RWPE2 (cell line): ENCODE results near the gene ASB2.

ENCODE experiments used
- ATAC-seq: fragments of 200-7000 bp; cut with Tn5 transposase; 3 replicates; pipeline ENCODE4 v1.9.1; 2021; ENCODE audit warnings: low read depth
- DNase-seq: peaks from one replicate; pipeline ENCODE4 v3.0.0-alpha.2; 2020; ENCODE audit warnings: low spot score
- H3K27ac ChIP-seq: fragments of 450-650 bp; 2 replicates; pipeline ENCODE4 v1.5.1; 2017; ENCODE audit warnings: mild to moderate bottlenecking; ENCODE audit not compliant: poor library complexity, severe bottlenecking
- H3K27me3 ChIP-seq: fragments of 250-450 bp; sonication (Bioruptor Pico); 2 replicates; pipeline ENCODE4 v1.5.1; 2021; ENCODE audit warnings: mild to moderate bottlenecking, moderate library complexity; ENCODE audit not compliant: insufficient read depth, poor library complexity, severe bottlenecking
- H3K36me3 ChIP-seq: fragments of 250-450 bp; sonication (Bioruptor Pico); 2 replicates; pipeline ENCODE4 v1.5.1; 2020; ENCODE audit warnings: low read depth, mild to moderate bottlenecking, moderate library complexity
- H3K4me1 ChIP-seq: fragments of 250-450 bp; sonication (Bioruptor Pico); 2 replicates; pipeline ENCODE4 v1.5.1; 2021; ENCODE audit warnings: mild to moderate bottlenecking, moderate library complexity; ENCODE audit not compliant: insufficient read depth, poor library complexity, severe bottlenecking
- H3K4me3 ChIP-seq: fragments of 250-450 bp; sonication (Bioruptor Pico); 2 replicates; pipeline ENCODE4 v1.5.1; 2021; ENCODE audit warnings: mild to moderate bottlenecking, moderate library complexity; ENCODE audit not compliant: severe bottlenecking
- H3K9me3 ChIP-seq: fragments of 250-450 bp; sonication (Bioruptor Pico); 2 replicates; pipeline ENCODE4 v1.5.1; 2021; ENCODE audit warnings: mild to moderate bottlenecking, moderate library complexity; ENCODE audit not compliant: severe bottlenecking
- TF ChIP-seq, protein P1 (sequence below): fragments of 450-650 bp; IDR thresholded peaks from one replicate; pipeline ENCODE4 v1.5.1; 2017; ENCODE audit warnings: mild to moderate bottlenecking, moderate library complexity; ENCODE audit not compliant: poor library complexity, severe bottlenecking

ASB2 gene, protein sequence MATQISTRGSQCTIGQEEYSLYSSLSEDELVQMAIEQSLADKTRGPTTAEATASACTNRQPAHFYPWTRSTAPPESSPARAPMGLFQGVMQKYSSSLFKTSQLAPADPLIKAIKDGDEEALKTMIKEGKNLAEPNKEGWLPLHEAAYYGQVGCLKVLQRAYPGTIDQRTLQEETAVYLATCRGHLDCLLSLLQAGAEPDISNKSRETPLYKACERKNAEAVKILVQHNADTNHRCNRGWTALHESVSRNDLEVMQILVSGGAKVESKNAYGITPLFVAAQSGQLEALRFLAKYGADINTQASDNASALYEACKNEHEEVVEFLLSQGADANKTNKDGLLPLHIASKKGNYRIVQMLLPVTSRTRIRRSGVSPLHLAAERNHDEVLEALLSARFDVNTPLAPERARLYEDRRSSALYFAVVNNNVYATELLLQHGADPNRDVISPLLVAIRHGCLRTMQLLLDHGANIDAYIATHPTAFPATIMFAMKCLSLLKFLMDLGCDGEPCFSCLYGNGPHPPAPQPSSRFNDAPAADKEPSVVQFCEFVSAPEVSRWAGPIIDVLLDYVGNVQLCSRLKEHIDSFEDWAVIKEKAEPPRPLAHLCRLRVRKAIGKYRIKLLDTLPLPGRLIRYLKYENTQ

DNA sequence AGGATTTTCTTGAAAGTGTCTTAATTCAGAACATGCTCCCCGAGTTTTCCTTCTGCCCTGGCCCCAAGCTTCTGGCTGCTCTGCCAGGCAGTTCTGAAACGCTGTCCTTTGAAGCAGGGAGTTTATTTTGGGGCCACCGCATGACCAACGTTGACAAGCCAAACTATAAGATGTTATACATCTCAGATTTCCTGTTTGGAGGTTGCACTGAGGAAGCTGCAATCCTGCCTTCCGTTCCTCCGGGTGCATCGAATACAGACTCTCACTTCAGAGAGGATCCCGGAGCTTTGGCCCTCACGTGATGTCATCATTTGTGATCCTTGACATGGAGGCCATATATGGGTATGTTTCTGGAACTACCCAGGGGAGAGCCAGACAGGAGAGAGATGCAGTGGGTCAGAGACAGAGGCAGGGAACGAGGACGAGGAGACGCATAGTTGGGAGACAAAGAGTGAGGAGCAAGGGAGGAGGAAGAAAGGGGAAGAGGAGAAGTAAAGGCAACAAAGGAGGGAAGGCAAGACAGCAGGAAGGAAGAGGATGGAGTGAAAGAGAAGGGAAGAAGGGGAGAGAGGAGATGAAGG, at the start of gene ASB2:
TSS of gene ASB2 (minus strand) at position 94 of the 581 bp plus-strand sequence. CDS start 12,031 bp downstream, outside the sequence.
- no peaks in the 10 kb centered on the region for H3K36me3 ChIP-seq
- TF ChIP-seq, protein P1, sequence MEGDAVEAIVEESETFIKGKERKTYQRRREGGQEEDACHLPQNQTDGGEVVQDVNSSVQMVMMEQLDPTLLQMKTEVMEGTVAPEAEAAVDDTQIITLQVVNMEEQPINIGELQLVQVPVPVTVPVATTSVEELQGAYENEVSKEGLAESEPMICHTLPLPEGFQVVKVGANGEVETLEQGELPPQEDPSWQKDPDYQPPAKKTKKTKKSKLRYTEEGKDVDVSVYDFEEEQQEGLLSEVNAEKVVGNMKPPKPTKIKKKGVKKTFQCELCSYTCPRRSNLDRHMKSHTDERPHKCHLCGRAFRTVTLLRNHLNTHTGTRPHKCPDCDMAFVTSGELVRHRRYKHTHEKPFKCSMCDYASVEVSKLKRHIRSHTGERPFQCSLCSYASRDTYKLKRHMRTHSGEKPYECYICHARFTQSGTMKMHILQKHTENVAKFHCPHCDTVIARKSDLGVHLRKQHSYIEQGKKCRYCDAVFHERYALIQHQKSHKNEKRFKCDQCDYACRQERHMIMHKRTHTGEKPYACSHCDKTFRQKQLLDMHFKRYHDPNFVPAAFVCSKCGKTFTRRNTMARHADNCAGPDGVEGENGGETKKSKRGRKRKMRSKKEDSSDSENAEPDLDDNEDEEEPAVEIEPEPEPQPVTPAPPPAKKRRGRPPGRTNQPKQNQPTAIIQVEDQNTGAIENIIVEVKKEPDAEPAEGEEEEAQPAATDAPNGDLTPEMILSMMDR = no peak
- H3K4me3 ChIP-seq = no peak within 1 kb of the TSS
- no peaks in the 10 kb centered on the region for H3K27me3 ChIP-seq
- ATAC-seq = no peak
- H3K9me3 ChIP-seq = no peaks in the 10 kb centered on the region
- no peaks in the 10 kb centered on the region for H3K4me1 ChIP-seq
- DNase-seq = no peak
- H3K27ac ChIP-seq = no peak within 1 kb of the TSS

DNA sequence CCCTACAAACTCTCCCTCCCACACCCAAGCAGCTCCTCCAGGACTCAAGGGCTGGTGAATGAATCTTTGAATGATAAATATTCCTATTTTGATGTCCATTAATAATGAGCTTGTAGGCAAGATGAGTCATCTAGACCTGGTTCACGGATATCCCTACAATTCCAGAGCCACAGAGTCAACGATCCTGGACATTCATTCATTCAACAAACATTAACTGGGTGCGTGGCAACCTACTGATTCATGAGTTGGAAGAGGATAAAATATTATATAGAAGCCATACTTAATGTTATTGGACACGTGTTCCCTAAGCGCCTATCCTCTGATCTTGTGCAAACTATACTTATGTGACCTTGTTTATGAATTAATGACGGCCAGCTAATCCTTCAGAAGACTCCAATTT, 49.4 kb upstream of the ASB2 start:
- ATAC-seq (no peak), DNase-seq (no peak)
- Histone ChIP-seq H3K27me3 (no peaks in the 10 kb centered on the region), H3K36me3 (no peaks in the 10 kb centered on the region), H3K27ac (no peak overlapping the region), H3K4me3 (peak overlapping the region; percentile 33), H3K4me1 (peaks cover 20% of the 10 kb centered on the region), H3K9me3 (no peaks in the 10 kb centered on the region)
- TF ChIP-seq, protein P1 = no peak

DNA sequence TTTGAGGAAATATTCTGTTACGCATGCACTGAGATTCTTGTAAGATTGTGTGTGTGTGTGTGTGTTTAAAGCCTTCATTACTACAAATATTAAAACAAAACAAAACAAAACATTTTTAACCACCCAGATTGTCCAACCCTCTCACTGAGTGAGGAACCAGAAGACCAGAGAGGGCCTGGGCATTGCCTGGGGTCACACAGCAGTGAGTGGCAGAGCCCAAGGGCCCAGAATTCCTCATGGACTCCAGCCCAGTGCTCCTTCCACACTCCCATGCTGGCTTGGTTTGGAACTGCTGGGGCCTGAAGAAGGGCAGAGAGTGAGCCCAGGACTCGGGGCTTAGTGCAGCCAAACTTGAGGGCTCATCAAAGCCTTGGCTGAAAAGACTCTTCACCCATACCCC, 48.2 kb upstream of the ASB2 start:
- ATAC-seq (no peak), DNase-seq (no peak)
- Histone ChIP-seq H3K9me3 (no peaks in the 10 kb centered on the region), H3K4me3 (no peak overlapping the region), H3K4me1 (peaks cover 20% of the 10 kb centered on the region), H3K27me3 (no peaks in the 10 kb centered on the region), H3K27ac (no peak overlapping the region), H3K36me3 (no peaks in the 10 kb centered on the region)
- TF ChIP-seq, protein P1 = no peak

DNA sequence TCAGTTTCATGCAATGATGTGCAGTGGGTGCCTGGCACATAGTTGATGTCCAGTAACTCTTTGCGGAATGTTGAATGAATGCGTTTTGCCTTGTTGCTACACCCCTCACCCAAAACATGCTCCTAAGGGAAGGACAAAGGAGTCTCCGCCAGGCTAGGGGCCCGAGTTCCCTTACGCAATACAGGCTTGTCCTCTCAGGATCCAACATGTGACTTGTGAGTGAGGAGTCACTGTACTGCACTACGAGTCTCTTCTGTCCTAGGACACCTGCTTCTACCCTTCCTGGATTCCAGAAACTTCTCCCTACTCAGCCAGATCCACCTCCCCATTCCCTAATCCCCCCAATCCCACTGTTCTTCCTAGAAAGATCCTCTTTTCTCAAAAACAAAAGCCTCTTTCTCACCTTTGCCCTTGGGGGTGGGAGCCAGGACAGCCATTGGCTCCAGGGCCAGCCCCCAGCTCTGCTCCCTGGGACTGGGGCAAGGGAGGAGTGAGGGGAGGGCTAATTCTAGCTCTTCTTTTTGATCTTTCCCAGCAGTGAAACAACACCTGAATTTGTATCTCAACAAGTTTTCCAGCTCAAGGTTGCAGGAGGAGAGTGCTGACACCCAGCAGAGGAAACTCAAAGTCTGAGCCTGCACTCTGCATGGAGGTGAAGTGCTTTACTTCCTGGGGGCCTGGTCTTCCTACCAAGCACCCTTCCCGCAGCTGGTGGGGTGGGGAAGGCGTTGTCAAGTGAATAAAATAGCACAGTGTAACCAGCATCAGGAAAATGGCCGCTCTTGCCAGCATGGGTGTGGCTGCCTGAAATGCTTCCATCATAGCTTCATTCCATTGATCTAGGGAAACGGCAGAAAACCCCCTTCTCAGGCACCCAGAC, 46.4 kb upstream of the ASB2 start:
- TF ChIP-seq, protein P1 = no peak
- ATAC-seq = no peak
- no peak overlapping the region for H3K27ac ChIP-seq

More for the DNA sequence above, 46.4 kb upstream of the ASB2 start:
- Histone ChIP-seq H3K27me3 (no peaks in the 10 kb centered on the region), H3K4me3 (no peak overlapping the region), H3K4me1 (peaks cover 10% of the 10 kb centered on the region), H3K9me3 (no peaks in the 10 kb centered on the region), H3K36me3 (no peaks in the 10 kb centered on the region)
- DNase-seq = no peak
